Suprapubic skin (tissue), 4 donors: ENCODE data around the gene KCP. TPM values are rescaled to one million over a fixed set of nuclear protein-coding genes. Genes with fewer than 3 reads are reported as not detected.

Experiments
- DNase-seq, 2 donors: peaks; one replicate each; pipeline ENCODE4 v3.0.0-alpha.2; 2019; ENCODE audit warnings: low spot score in 2 of 2
- H3K27ac ChIP-seq: fragments of 200-600 bp; sonication (generic); one replicate; pipeline ENCODE4 v1.5.1; 2019
- H3K27me3 ChIP-seq: fragments of 200-600 bp; sonication (generic); one replicate; pipeline ENCODE4 v1.5.1; 2019
- H3K36me3 ChIP-seq: fragments of 200-600 bp; sonication (generic); one replicate; pipeline ENCODE4 v1.5.1; 2019
- H3K4me1 ChIP-seq: fragments of 200-600 bp; sonication (generic); one replicate; pipeline ENCODE4 v1.5.1; 2019
- H3K4me3 ChIP-seq: fragments of 200-600 bp; sonication (generic); one replicate; pipeline ENCODE4 v1.5.1; 2019; ENCODE audit warnings: mild to moderate bottlenecking
- H3K9me3 ChIP-seq: fragments of 200-600 bp; sonication (generic); one replicate; pipeline ENCODE4 v1.5.1; 2019
- EP300 ChIP-seq: sonication (generic); formaldehyde crosslinking; IDR thresholded peaks from one replicate; pipeline ENCODE4 v1.6.1; 2017; ENCODE audit warnings: antibody characterized with exemption
- POLR2A ChIP-seq, 2 donors: fragments of 450-650 bp; IDR thresholded peaks; one replicate each; pipeline ENCODE4 v1.6.1; 2017; ENCODE audit warnings: antibody characterized with exemption in 2 of 2, mild to moderate bottlenecking in 2 of 2, moderate library complexity in 2 of 2
- POLR2AphosphoS5 ChIP-seq, 3 donors: sonication (generic); formaldehyde crosslinking; IDR thresholded peaks; one replicate each; pipeline ENCODE4 v1.6.1; 2017; ENCODE audit warnings: antibody characterized with exemption in 3 of 3
- WGBS: methylation state at CpG from one replicate; pipeline ENCODE4 v1.1.5; 2018; 5-methylcytosine and 5-hydroxymethylcytosine counted together
- total RNA-seq, 4 donors: library from RNA; depleted of rRNA; stranded (reverse); fragments of >200 nt; gene quantifications; one replicate each; pipeline ENCODE4 v1.1.0, GENCODE V29; 2016
- TF ChIP-seq, protein P1 (sequence below), 2 donors: fragments of 200-600 bp in 1 of 2; fragments of 450-650 bp in 1 of 2; sonication (generic) in 1 of 2; IDR thresholded peaks; one replicate each; pipeline ENCODE4 v1.5.1; 2016 to 2019; ENCODE audit warnings: antibody characterized with exemption in 2 of 2, mild to moderate bottlenecking in 1 of 2, moderate library complexity in 1 of 2

The KCP gene
- total RNA-seq, 4 donors from 2014 or later = 0.17 to 0.57 (median 0.36) TPM

DNA sequence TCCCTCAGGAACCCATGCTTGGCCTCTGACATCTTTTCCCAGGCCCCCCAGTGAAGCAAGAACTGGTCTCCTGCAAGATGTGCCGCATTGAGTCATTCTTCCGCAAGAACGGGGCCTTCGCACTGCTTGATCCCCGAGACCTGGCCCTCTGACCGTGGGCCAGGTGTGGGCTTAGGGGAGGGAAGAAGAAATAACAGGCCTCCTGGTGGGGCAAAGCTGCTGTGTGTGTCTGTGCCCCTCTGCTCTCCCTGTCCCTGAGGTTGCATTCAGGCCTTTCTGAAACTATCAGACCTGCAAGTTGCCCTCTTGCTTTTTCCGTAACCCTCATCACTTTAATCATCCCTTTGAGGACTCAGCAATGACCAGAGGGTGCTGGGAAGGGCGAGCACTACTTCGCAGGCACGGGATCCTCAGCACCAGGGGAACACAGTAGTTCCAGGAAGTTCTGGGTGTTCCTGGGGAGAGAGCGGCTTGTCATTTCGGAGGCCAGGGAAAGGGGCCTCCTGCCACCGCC lies 41.8 kb downstream of the KCP start:
- TF ChIP-seq EP300 = no peak
- TF ChIP-seq, protein P1, sequence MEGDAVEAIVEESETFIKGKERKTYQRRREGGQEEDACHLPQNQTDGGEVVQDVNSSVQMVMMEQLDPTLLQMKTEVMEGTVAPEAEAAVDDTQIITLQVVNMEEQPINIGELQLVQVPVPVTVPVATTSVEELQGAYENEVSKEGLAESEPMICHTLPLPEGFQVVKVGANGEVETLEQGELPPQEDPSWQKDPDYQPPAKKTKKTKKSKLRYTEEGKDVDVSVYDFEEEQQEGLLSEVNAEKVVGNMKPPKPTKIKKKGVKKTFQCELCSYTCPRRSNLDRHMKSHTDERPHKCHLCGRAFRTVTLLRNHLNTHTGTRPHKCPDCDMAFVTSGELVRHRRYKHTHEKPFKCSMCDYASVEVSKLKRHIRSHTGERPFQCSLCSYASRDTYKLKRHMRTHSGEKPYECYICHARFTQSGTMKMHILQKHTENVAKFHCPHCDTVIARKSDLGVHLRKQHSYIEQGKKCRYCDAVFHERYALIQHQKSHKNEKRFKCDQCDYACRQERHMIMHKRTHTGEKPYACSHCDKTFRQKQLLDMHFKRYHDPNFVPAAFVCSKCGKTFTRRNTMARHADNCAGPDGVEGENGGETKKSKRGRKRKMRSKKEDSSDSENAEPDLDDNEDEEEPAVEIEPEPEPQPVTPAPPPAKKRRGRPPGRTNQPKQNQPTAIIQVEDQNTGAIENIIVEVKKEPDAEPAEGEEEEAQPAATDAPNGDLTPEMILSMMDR (IDR thresholded peaks at IDR 0.05) = no peak
- TF ChIP-seq POLR2AphosphoS5 (IDR thresholded peaks at IDR 0.05) = no peak
- TF ChIP-seq POLR2A (IDR thresholded peaks at IDR 0.05) = no peak
- H3K4me1 ChIP-seq = peaks cover 30% of the 10 kb centered on the region
- no peak for DNase-seq
- H3K27me3 ChIP-seq = no peaks in the 10 kb centered on the region
- H3K9me3 ChIP-seq = no peaks in the 10 kb centered on the region
- H3K36me3 ChIP-seq = peaks cover 18% of the 10 kb centered on the region
- no peak overlapping the region for H3K27ac ChIP-seq
- H3K4me3 ChIP-seq = peak overlapping the region; percentile 73
- WGBS = 46% methylated on average over 10 of the region's 13 CpGs

DNA sequence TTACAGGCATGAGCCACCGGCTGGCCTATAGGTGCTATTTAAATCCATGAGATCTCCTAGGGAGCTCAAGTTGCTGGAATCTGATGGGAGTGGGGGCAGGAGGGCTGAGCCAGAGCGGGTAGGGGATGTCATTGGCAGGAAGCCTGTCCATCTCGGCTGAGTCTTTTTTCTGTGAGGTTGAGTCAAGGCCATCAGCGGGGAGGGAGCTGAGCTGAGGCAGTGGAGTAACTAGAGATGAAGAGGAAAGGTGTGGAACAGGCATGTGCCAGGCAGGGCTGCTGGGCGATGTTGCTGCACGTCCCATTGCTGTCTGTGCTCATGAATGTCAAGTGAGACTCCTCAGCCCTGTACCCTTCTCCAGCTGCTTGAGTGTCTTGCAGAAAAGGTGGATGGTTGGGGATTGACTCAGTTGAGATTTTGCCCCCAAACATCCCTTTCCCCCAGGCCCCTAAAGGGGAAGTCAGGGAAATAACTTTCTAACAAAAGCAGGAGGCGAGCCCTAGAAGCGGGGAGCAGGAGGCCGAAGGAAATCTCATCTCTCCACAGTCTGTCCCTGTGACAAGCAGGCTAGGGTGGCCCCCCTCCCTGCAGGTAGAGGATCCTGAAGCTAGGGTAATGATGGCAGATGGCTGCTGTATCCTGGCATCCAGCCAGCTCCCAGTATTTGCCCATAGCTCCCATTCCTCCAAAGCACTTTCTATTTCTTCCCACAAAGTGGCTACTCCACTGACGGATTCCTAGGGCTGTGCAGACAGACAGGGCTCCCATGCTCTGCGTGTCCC lies 42.5 kb downstream of the KCP start:
- no peak overlapping the region for H3K4me3 ChIP-seq
- H3K27me3 ChIP-seq = no peaks in the 10 kb centered on the region
- WGBS = 66% methylated on average over 11 of the region's 11 CpGs

DNA sequence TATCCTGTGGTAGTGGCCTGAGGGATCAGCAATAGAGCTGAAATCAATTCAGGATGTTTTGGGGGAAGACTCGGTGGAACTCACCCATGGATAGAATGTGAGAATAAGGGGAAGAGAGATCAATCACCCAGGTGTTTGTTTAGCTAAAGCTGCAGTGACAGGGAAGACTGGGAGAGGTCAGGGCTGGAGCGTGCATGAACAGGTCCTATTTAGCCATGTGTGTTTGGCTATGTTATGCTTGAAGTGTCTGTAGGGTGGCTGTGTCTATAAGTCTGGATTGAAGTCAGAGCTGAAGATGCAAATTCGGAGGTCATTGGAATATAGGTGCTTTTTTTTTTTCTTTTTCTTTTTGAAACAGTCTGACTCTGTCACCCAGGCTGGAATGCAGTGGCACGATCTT lies 43.3 kb downstream of the KCP start:
- Histone ChIP-seq H3K27ac (no peak overlapping the region), H3K4me3 (no peak overlapping the region), H3K9me3 (no peaks in the 10 kb centered on the region), H3K4me1 (peaks cover 36% of the 10 kb centered on the region), H3K36me3 (peaks cover 18% of the 10 kb centered on the region), H3K27me3 (no peaks in the 10 kb centered on the region)
- DNase-seq = no peak
- TF ChIP-seq EP300 (no peak), POLR2AphosphoS5 (IDR thresholded peaks at IDR 0.05) (no peak), POLR2A (IDR thresholded peaks at IDR 0.05) (no peak)
- TF ChIP-seq, protein P1 (IDR thresholded peaks at IDR 0.05) = no peak
- 69% methylated on average over 4 of the region's 4 CpGs for WGBS

More for the DNA sequence above, 42.5 kb downstream of the KCP start:
- Histone ChIP-seq H3K36me3 (peaks cover 18% of the 10 kb centered on the region), H3K4me1 (peaks cover 36% of the 10 kb centered on the region), H3K27ac (no peak overlapping the region), H3K9me3 (no peaks in the 10 kb centered on the region)
- TF ChIP-seq, protein P1 (IDR thresholded peaks at IDR 0.05) = no peak
- no peak for TF ChIP-seq POLR2A (IDR thresholded peaks at IDR 0.05)
- TF ChIP-seq POLR2AphosphoS5 (IDR thresholded peaks at IDR 0.05) = no peak
- no peak for TF ChIP-seq EP300
- no peak for DNase-seq

DNA sequence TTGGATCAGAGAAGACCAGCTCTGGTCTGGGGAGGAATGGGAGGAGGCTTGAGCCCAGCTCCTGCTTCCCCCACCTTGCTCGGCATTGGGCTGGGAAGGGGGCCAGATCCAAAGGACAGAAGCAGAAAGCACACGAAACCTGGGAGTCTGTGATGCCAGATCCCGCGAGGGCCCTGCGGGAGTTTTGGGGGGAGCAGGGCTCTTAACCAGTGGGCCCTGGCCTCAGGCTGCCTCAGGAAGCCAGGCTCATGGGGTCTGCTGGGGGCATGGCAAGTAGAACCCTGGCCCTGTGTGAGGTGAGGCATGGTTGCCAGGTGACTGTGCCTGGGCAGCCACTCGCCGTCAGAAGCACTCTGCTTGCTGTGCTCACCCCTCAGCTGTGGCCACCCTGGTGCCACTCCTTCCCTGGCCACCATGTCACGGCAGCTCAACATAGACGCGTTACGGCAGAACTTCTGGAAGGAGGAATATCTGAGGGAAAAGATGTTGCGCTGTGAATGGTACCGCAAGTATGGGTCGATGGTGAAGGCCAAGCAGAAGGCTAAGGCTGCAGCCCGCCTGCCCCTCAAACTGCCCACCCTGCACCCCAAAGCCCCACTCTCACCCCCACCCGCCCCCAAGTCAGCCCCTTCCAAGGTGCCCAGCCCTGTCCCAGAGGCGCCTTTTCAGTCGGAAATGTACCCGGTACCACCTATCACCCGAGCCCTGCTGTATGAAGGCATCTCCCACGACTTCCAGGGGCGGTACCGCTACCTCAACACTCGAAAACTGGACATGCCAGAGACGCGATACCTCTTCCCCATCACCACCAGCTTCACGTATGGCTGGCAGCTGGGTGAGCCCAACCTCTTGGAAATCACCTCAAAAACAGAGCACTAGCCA lies 44.3 kb downstream of the KCP start:
- H3K36me3 ChIP-seq = peaks cover 18% of the 10 kb centered on the region
- peaks cover 40% of the 10 kb centered on the region for H3K4me1 ChIP-seq
- TF ChIP-seq, protein P1 (IDR thresholded peaks at IDR 0.05) = no peak
- TF ChIP-seq POLR2AphosphoS5 (IDR thresholded peaks at IDR 0.05) (no peak), EP300 (no peak), POLR2A (IDR thresholded peaks at IDR 0.05) (no peak)
- DNase-seq = no peak
- WGBS = 90% methylated on average over 25 of the region's 27 CpGs
- no peaks in the 10 kb centered on the region for H3K9me3 ChIP-seq
- no peaks in the 10 kb centered on the region for H3K27me3 ChIP-seq
- H3K4me3 ChIP-seq = no peak overlapping the region
- H3K27ac ChIP-seq = no peak overlapping the region

DNA sequence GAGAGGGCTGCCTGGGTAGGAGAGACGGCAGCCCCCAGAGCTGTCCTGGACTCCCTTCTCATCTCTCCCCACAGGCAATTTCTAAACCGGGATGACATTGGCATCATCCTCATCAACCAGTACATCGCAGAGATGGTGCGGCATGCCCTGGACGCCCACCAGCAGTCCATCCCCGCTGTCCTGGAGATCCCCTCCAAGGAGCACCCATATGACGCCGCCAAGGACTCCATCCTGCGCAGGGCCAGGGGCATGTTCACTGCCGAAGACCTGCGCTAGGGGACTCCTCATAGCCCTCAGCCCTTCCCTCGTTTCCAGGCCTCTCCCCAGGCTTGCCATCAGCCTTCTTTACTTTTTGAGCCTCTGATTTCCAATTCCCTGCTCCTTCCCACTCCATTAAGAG lies 45.2 kb downstream of the KCP start:
- H3K36me3 ChIP-seq = peaks cover 18% of the 10 kb centered on the region
- H3K4me3 ChIP-seq = no peak overlapping the region
- H3K4me1 ChIP-seq = peaks cover 47% of the 10 kb centered on the region
- H3K27me3 ChIP-seq = no peaks in the 10 kb centered on the region
- 93% methylated on average over 12 of the region's 12 CpGs for WGBS
- H3K27ac ChIP-seq = no peak overlapping the region
- no peaks in the 10 kb centered on the region for H3K9me3 ChIP-seq
- no peak for TF ChIP-seq EP300
- TF ChIP-seq POLR2AphosphoS5 (IDR thresholded peaks at IDR 0.05) = no peak
- no peak for TF ChIP-seq POLR2A (IDR thresholded peaks at IDR 0.05)
- TF ChIP-seq, protein P1 (IDR thresholded peaks at IDR 0.05) = no peak
- no peak for DNase-seq
